Measurements from ENCODE around the gene IGFBPL1.

- no peak for TF ChIP-seq EZH2 (IDR thresholded peaks at IDR 0.05; ENCODE audit: borderline replicate concordance, control insufficient read depth, low read depth, low read length)
- TF ChIP-seq DPF2 (IDR thresholded peaks at IDR 0.05) = no peak
- no peak for TF ChIP-seq SP1 (IDR thresholded peaks at IDR 0.05; ENCODE audit: low read depth, low read length)
Observed at GRCh38 chr9:38434365-38434764, 10.1 kb upstream of the IGFBPL1 start.
